Measurements from ENCODE around the gene FAM25C.
"Not testable (repeated sequence)": the region's sequence is repeated elsewhere in the genome, so short reads cannot be mapped to it uniquely, and the experiment has no call there.

FAM25C gene

GRCh38 chr10:47970047-47970446, 29.5 kb downstream of the FAM25C start:
- not testable (repeated sequence) for H3K27ac Mint-ChIP-seq; H3K27me3 Mint-ChIP-seq; H3K4me3 Mint-ChIP-seq; H3K36me3 Mint-ChIP-seq; H3K9me3 Mint-ChIP-seq (ENCODE audit: low read depth); H3K4me1 Mint-ChIP-seq (ENCODE audit: low read depth)

- not testable (repeated sequence) for H3K36me3 Mint-ChIP-seq; H3K4me1 Mint-ChIP-seq (ENCODE audit: low read depth); H3K27ac Mint-ChIP-seq; H3K4me3 Mint-ChIP-seq; H3K9me3 Mint-ChIP-seq (ENCODE audit: low read depth); H3K27me3 Mint-ChIP-seq
These were observed 30.6 kb downstream of the FAM25C start for GRCh38 chr10:47968988-47969387.

GRCh38 chr10:47964280-47965063, 35.1 kb downstream of the FAM25C start:
- H3K4me1 Mint-ChIP-seq (ENCODE audit: low read depth); H3K9me3 Mint-ChIP-seq (ENCODE audit: low read depth); H3K27ac Mint-ChIP-seq; H3K27me3 Mint-ChIP-seq; H3K36me3 Mint-ChIP-seq; H3K4me3 Mint-ChIP-seq: not testable (repeated sequence)

GRCh38 chr10:47962785-47963184, 36.8 kb downstream of the FAM25C start:
- not testable (repeated sequence) for H3K4me3 Mint-ChIP-seq; H3K9me3 Mint-ChIP-seq (ENCODE audit: low read depth); H3K36me3 Mint-ChIP-seq; H3K4me1 Mint-ChIP-seq (ENCODE audit: low read depth); H3K27ac Mint-ChIP-seq; H3K27me3 Mint-ChIP-seq

GRCh38 chr10:47960699-47961098, 38.9 kb downstream of the FAM25C start:
- not testable (repeated sequence) for H3K36me3 Mint-ChIP-seq

GRCh38 chr10:47959677-47960076, 39.9 kb downstream of the FAM25C start:
- not testable (repeated sequence) for H3K27ac Mint-ChIP-seq; H3K4me1 Mint-ChIP-seq (ENCODE audit: low read depth); H3K27me3 Mint-ChIP-seq; H3K36me3 Mint-ChIP-seq; H3K9me3 Mint-ChIP-seq (ENCODE audit: low read depth); H3K4me3 Mint-ChIP-seq

More at GRCh38 chr10:47960699-47961098, 38.9 kb downstream of the FAM25C start:
- H3K9me3 Mint-ChIP-seq (ENCODE audit: low read depth); H3K27me3 Mint-ChIP-seq; H3K27ac Mint-ChIP-seq; H3K4me3 Mint-ChIP-seq; H3K4me1 Mint-ChIP-seq (ENCODE audit: low read depth): not testable (repeated sequence)

- H3K27me3 Mint-ChIP-seq; H3K27ac Mint-ChIP-seq; H3K4me1 Mint-ChIP-seq (ENCODE audit: low read depth); H3K36me3 Mint-ChIP-seq; H3K9me3 Mint-ChIP-seq (ENCODE audit: low read depth); H3K4me3 Mint-ChIP-seq: not testable (repeated sequence)
These were observed 42.4 kb downstream of the FAM25C start for GRCh38 chr10:47957158-47957557.

- not testable (repeated sequence) for H3K36me3 Mint-ChIP-seq; H3K4me1 Mint-ChIP-seq (ENCODE audit: low read depth); H3K9me3 Mint-ChIP-seq (ENCODE audit: low read depth); H3K27ac Mint-ChIP-seq; H3K4me3 Mint-ChIP-seq; H3K27me3 Mint-ChIP-seq
These were observed 52.2 kb downstream of the FAM25C start for GRCh38 chr10:47947424-47947823.

Measured in activated naive CD8-positive, alpha-beta T cell (primary cell).